ENCODE results near the gene C3orf33.

DNA sequence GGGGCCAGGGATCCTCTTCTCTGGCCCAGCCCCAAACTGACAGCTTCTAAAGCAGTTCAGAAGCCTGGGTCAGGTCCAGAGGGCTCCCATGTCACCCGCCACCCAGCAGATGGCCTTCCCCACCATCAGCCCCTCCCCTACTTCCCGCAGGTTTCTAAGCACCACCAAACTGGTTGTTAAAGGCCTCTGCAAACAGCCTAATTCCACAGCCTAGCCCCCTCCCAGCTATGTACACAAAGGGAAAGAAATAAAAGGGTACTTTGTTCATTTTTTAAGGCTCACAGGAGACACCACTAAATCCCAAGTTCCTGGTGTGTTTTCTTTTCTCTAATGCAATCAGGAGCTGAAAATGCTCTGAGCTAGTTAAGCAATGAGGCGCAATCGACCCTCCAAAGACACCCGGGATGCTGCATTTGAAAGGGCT, 91.8 kb downstream of the C3orf33 start:
- TF ChIP-seq, protein P1, sequence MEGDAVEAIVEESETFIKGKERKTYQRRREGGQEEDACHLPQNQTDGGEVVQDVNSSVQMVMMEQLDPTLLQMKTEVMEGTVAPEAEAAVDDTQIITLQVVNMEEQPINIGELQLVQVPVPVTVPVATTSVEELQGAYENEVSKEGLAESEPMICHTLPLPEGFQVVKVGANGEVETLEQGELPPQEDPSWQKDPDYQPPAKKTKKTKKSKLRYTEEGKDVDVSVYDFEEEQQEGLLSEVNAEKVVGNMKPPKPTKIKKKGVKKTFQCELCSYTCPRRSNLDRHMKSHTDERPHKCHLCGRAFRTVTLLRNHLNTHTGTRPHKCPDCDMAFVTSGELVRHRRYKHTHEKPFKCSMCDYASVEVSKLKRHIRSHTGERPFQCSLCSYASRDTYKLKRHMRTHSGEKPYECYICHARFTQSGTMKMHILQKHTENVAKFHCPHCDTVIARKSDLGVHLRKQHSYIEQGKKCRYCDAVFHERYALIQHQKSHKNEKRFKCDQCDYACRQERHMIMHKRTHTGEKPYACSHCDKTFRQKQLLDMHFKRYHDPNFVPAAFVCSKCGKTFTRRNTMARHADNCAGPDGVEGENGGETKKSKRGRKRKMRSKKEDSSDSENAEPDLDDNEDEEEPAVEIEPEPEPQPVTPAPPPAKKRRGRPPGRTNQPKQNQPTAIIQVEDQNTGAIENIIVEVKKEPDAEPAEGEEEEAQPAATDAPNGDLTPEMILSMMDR (IDR thresholded peaks at IDR 0.05; ENCODE audit: borderline replicate concordance, extremely low read depth, low read length, poor library complexity, severe bottlenecking): no peak
- TF ChIP-seq EZH2 (IDR thresholded peaks at IDR 0.05; ENCODE audit: borderline replicate concordance, low read depth, low read length, severe bottlenecking): no peak

Data from DND-41 (cell line).